ENCODE measurements around the gene NFILZ. TPM values are rescaled to one million over a fixed set of nuclear protein-coding genes. Genes with fewer than 3 reads are reported as not detected.

NFILZ gene
- total RNA-seq = not detected

- Histone ChIP-seq H3K4me3 (no peak within 1 kb of the TSS), H3K9me3 (peaks cover 0 to 9% (median 0%) of the 10 kb centered on the region in 3 donors), H3K27me3 (no peaks in the 10 kb centered on the region), H3K4me1 (no peaks in the 10 kb centered on the region), H3K27ac (peak within 1 kb of the TSS in 2 of 4 donors; percentile 68 to 70), H3K36me3 (no peaks in the 10 kb centered on the region)
- WGBS, 2 donors = 86 to 92% methylated on average over 9 to 10 of the region's 11 CpGs
- TF ChIP-seq POLR2A (IDR thresholded peaks at IDR 0.05) (no peak), CTCF (IDR thresholded peaks at IDR 0.05) (no peak)
- DNase-seq = no peak
- intact Hi-C loops (cut with DNase I) = no loop called here
These were observed at the start of gene NFILZ for GRCh38 chr19:8629996-8630683. NFILZ (plus strand) TSS chr19:8630633; CDS start chr19:8676766, 46,133 bp downstream.

GRCh38 chr19:8580710-8581281, 49.6 kb upstream of the NFILZ start:
- no peak for DNase-seq

GRCh38 chr19:8584965-8585893, 45.2 kb upstream of the NFILZ start:
- whole genome bisulfite sequencing, 2 donors = 64 to 67% methylated on average over 11 to 16 of the region's 71 CpGs
- Histone ChIP-seq H3K9me3 (no peaks in the 10 kb centered on the region), H3K27ac (no peak overlapping the region), H3K4me3 (no peak overlapping the region), H3K27me3 (peaks cover 0 to 8% (median 0%) of the 10 kb centered on the region in 4 donors), H3K4me1 (peaks cover 0 to 10% (median 8%) of the 10 kb centered on the region in 3 donors), H3K36me3 (peaks cover 0 to 30% (median 0%) of the 10 kb centered on the region in 3 donors)
- DNase-seq = no peak
- TF ChIP-seq CTCF (IDR thresholded peaks at IDR 0.05) (no peak), POLR2A (IDR thresholded peaks at IDR 0.05) (no peak)
- intact Hi-C loops (cut with DNase I) = loop anchor here (10.0 kb wide), 1 partner anchor 230 kb away; no protein-coding TSS in a partner anchor

More at GRCh38 chr19:8580710-8581281, 49.6 kb upstream of the NFILZ start:
- 5 to 11% methylated on average over 6 to 8 of the region's 21 CpGs for WGBS, 2 donors
- H3K27me3 ChIP-seq = peaks cover 0 to 32% (median 0%) of the 10 kb centered on the region in 4 donors
- peaks cover 5 to 45% (median 13%) of the 10 kb centered on the region in 3 donors for H3K4me1 ChIP-seq
- no peaks in the 10 kb centered on the region for H3K9me3 ChIP-seq
- H3K4me3 ChIP-seq = peak overlapping the region in 1 of 4 donors; percentile 32
- H3K27ac ChIP-seq = no peak overlapping the region
- intact Hi-C loops (cut with DNase I) = loop anchor here (10.0 kb wide), 1 partner anchor 226 kb away; no protein-coding TSS in a partner anchor
- H3K36me3 ChIP-seq = peaks cover 0 to 15% (median 0%) of the 10 kb centered on the region in 3 donors
- no peak for TF ChIP-seq POLR2A (IDR thresholded peaks at IDR 0.05)
- TF ChIP-seq CTCF (IDR thresholded peaks at IDR 0.05) = peak; percentile 98 to 100 (median 99)

- no peak for DNase-seq
- Histone ChIP-seq H3K4me1 (peaks cover 0 to 2% (median 0%) of the 10 kb centered on the region in 3 donors), H3K36me3 (peaks cover 0 to 30% (median 0%) of the 10 kb centered on the region in 3 donors), H3K27me3 (peaks cover 0 to 8% (median 0%) of the 10 kb centered on the region in 4 donors), H3K27ac (no peak overlapping the region), H3K9me3 (no peaks in the 10 kb centered on the region), H3K4me3 (no peak overlapping the region)
- WGBS, 2 donors = 51 to 68% methylated on average over 5 to 24 of the region's 34 CpGs
- intact Hi-C loops (cut with DNase I) = loop anchor here (10.0 kb wide), 1 partner anchor 231 kb away; no protein-coding TSS in a partner anchor
- TF ChIP-seq POLR2A (IDR thresholded peaks at IDR 0.05) = no peak
- peak; percentile 40 to 65 (median 48) for TF ChIP-seq CTCF (IDR thresholded peaks at IDR 0.05)
These were observed 44.3 kb upstream of the NFILZ start for GRCh38 chr19:8585894-8586750.

All from esophagus squamous epithelium (tissue), 5 donors.